ENCODE results near the gene TMEM72. TPM values are rescaled to one million over a fixed set of nuclear protein-coding genes. Genes with fewer than 3 reads are reported as not detected.

TMEM72 gene
- not detected for total RNA-seq (2013)
- polyA plus RNA-seq (not detected), polyA minus RNA-seq (not detected in 2 replicates), total RNA-seq (0 to 0.30 (median 0) reads per million in 11 experiments)

- no peak within 1 kb of the TSS for H3K4me3 ChIP-seq (replicated peaks in 1 of 3; ENCODE audit: low read depth in 2 of 3, low read length in 3 of 3)
- H3K4me1 ChIP-seq (ENCODE audit: control insufficient read depth in 1 of 2, insufficient read depth in 2 of 2, low read length in 2 of 2), result peaks cover 29 to 54% of the 10 kb centered on the region in 2 donors
- Mint-ChIP-seq H3K27ac (peak within 1 kb of the TSS in 1 of 7 donors; percentile 6), H3K4me3 (no peak within 1 kb of the TSS), H3K27me3 (ENCODE audit: low read depth in 3 of 3) (peaks cover 0 to 4% (median 2%) of the 10 kb centered on the region in 3 donors), H3K36me3 (no peaks in the 10 kb centered on the region), H3K4me1 (peaks cover 54% of the 10 kb centered on the region), H3K9me3 (peaks cover 0 to 2% (median 0%) of the 10 kb centered on the region in 7 donors)
- no peak for TF ChIP-seq CTCF (IDR thresholded peaks at IDR 0.05)
- 93% methylated on average over 8 of the region's 12 CpGs for WGBS (ENCODE audit: insufficient coverage)
- no peak within 1 kb of the TSS for H3K27ac ChIP-seq (ENCODE audit: low read depth in 1 of 2, low read length in 2 of 2)
- no peak within 1 kb of the TSS for H3K9ac ChIP-seq (ENCODE audit: insufficient read depth, low read length, poor library complexity, severe bottlenecking)
- no peaks in the 10 kb centered on the region for H3K9me3 ChIP-seq (replicated peaks in 1 of 2; ENCODE audit: control insufficient read depth in 1 of 2, insufficient read depth in 1 of 2, low read length in 2 of 2)
- H3K27me3 ChIP-seq (ENCODE audit: control insufficient read depth in 2 of 2, insufficient read depth in 2 of 2, low read length in 2 of 2), result no peaks in the 10 kb centered on the region
- no peaks in the 10 kb centered on the region for H4K20me1 ChIP-seq (ENCODE audit: insufficient read depth, low read length)
- no peaks in the 10 kb centered on the region for H3K79me2 ChIP-seq (ENCODE audit: insufficient read depth, low read length)
- no peak within 1 kb of the TSS for H3K4me2 ChIP-seq (replicated peaks; ENCODE audit: extremely low read depth, low read length, poor library complexity, severe bottlenecking)
- no peaks in the 10 kb centered on the region for H3K36me3 ChIP-seq (replicated peaks in 1 of 2; ENCODE audit: control insufficient read depth in 1 of 2, insufficient read depth in 2 of 2, low read length in 2 of 2)
- H2AFZ ChIP-seq (ENCODE audit: insufficient read depth, low read depth, low read length, poor library complexity, severe bottlenecking), result no peak within 1 kb of the TSS
- no peak for DNase-seq
- intact Hi-C loops (cut with micrococcal nuclease), result no loop called here
Measured at GRCh38 chr10:44911081-44911540, at the start of gene TMEM72. Gene TMEM72 (plus strand): TSS chr10:44911337. CDS start chr10:44911513, 176 bp downstream.

- H3K9me3 Mint-ChIP-seq, result peaks cover 0 to 4% (median 0%) of the 10 kb centered on the region in 7 donors
- Histone ChIP-seq H3K4me3 (replicated peaks in 1 of 3; ENCODE audit: low read depth in 2 of 3, low read length in 3 of 3) (no peak overlapping the region), H4K20me1 (ENCODE audit: insufficient read depth, low read length) (no peaks in the 10 kb centered on the region), H3K27me3 (ENCODE audit: control insufficient read depth in 2 of 2, insufficient read depth in 2 of 2, low read length in 2 of 2) (peaks cover 12 to 33% of the 10 kb centered on the region in 2 donors), H3K9ac (ENCODE audit: insufficient read depth, low read length, poor library complexity, severe bottlenecking) (no peak overlapping the region), H2AFZ (ENCODE audit: insufficient read depth, low read depth, low read length, poor library complexity, severe bottlenecking) (no peak overlapping the region), H3K27ac (ENCODE audit: low read depth in 1 of 2, low read length in 2 of 2) (no peak overlapping the region), H3K4me1 (ENCODE audit: control insufficient read depth in 1 of 2, insufficient read depth in 2 of 2, low read length in 2 of 2) (peaks cover 5 to 18% of the 10 kb centered on the region in 2 donors), H3K79me2 (ENCODE audit: insufficient read depth, low read length) (no peaks in the 10 kb centered on the region), H3K4me2 (replicated peaks; ENCODE audit: extremely low read depth, low read length, poor library complexity, severe bottlenecking) (no peak overlapping the region), H3K9me3 (replicated peaks in 1 of 2; ENCODE audit: control insufficient read depth in 1 of 2, insufficient read depth in 1 of 2, low read length in 2 of 2) (no peaks in the 10 kb centered on the region), H3K36me3 (replicated peaks in 1 of 2; ENCODE audit: control insufficient read depth in 1 of 2, insufficient read depth in 2 of 2, low read length in 2 of 2) (no peaks in the 10 kb centered on the region)
- WGBS (ENCODE audit: insufficient coverage), result 70% methylated on average over 10 of the region's 12 CpGs
- H3K4me1 Mint-ChIP-seq, result peaks cover 16% of the 10 kb centered on the region
- H3K36me3 Mint-ChIP-seq, result no peaks in the 10 kb centered on the region
- H3K27me3 Mint-ChIP-seq (ENCODE audit: low read depth in 3 of 3), result peaks cover 36 to 51% (median 40%) of the 10 kb centered on the region in 3 donors
- H3K4me3 Mint-ChIP-seq, result peak overlapping the region in 1 of 2 donors; percentile 47
- DNase-seq, result no peak
- intact Hi-C loops (cut with micrococcal nuclease), result no loop called here
- H3K27ac Mint-ChIP-seq, result no peak overlapping the region
- no peak for TF ChIP-seq CTCF (IDR thresholded peaks at IDR 0.05)
Measured at GRCh38 chr10:44862006-44862751, 49.0 kb upstream of the TMEM72 start.

Data from CD14-positive monocyte (primary cell).